Measurements from ENCODE around the gene GAS2L2. TPM values are rescaled to one million over a fixed set of nuclear protein-coding genes. Genes with fewer than 3 reads are reported as not detected.
A peak's percentile ranks its signal among the peaks of the same experiment; 100 is the strongest.

GAS2L2 gene
- total RNA-seq, 1 donor from 2014 or later = not detected

DNA sequence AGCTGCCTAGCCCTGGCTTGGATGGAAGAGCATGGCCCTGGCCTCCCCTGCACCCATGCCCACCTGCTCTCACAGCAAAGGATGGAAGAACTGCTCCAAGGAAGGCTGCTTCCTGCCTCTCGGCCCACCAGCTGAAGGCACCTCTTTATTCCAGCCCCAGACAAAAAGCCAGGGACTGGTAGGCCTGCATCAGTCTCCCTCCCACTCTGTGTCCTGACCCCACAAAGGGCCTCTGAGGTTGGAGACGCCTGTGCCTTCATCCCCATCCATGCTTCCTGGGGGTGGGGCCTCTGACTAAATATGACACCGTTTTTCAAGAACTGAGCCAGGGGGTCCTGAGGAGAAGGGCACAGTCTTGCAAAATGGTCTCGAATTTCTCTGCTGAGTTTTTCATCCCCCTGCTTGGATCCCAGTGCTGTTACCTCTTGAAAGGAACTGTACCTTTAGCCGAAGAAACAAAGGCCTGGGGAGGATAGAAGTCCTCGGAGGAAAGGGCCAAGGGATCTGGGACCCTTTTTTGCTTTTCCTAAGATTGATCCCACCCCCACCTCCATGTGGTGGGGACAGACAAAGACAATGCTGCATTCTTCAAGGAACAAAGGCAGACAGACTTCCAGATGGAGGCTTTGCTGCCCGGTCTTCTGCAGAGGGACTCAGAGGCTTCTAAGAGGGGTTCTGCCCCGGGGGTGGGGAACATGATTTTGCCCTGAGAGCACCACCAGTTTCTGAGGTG lies 12.9 kb upstream of the GAS2L2 start:
- H3K4me3 ChIP-seq (ENCODE audit: low read depth, low read length) = no peak overlapping the region
- no peak for DNase-seq (ENCODE audit: low read depth)
- TF ChIP-seq, protein P1, sequence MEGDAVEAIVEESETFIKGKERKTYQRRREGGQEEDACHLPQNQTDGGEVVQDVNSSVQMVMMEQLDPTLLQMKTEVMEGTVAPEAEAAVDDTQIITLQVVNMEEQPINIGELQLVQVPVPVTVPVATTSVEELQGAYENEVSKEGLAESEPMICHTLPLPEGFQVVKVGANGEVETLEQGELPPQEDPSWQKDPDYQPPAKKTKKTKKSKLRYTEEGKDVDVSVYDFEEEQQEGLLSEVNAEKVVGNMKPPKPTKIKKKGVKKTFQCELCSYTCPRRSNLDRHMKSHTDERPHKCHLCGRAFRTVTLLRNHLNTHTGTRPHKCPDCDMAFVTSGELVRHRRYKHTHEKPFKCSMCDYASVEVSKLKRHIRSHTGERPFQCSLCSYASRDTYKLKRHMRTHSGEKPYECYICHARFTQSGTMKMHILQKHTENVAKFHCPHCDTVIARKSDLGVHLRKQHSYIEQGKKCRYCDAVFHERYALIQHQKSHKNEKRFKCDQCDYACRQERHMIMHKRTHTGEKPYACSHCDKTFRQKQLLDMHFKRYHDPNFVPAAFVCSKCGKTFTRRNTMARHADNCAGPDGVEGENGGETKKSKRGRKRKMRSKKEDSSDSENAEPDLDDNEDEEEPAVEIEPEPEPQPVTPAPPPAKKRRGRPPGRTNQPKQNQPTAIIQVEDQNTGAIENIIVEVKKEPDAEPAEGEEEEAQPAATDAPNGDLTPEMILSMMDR (conservative IDR thresholded peaks at IDR 0.05; ENCODE audit: low read depth, low read length) = no peak

DNA sequence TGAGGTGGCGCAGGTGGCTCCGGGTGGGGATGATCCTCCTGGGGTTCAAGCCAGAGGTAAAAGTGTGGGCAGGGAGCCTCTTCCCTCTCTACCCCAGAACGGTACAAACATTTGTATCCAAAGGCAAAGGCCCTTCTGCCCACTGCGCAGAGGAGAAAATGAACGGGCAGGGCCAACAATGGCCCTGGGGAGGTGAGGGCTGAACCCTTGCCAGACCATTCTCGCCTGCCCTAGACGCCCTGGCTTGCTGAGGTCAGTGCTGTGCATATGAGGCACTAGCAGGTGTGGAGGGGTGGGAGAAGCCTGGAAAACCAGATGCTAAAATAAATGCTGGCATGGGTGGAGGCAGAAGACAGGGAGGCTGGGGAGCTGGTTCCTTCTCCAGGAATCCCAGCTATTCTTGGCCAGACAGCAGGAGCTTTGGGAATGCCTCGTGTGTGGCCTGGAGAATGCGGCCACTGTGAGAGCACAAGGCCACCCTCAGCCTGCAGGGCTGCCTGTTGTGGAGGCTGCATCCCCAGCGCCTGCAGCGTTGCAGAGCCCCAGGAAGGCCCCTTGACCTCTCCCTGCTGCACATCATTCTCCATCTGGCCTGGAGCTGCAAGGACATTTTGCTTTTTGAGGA lies 12.2 kb upstream of the GAS2L2 start:
- DNase-seq (ENCODE audit: low read depth) = no peak
- TF ChIP-seq, protein P1 (conservative IDR thresholded peaks at IDR 0.05; ENCODE audit: low read depth, low read length) = no peak
- no peak overlapping the region for H3K4me3 ChIP-seq (ENCODE audit: low read depth, low read length)

DNA sequence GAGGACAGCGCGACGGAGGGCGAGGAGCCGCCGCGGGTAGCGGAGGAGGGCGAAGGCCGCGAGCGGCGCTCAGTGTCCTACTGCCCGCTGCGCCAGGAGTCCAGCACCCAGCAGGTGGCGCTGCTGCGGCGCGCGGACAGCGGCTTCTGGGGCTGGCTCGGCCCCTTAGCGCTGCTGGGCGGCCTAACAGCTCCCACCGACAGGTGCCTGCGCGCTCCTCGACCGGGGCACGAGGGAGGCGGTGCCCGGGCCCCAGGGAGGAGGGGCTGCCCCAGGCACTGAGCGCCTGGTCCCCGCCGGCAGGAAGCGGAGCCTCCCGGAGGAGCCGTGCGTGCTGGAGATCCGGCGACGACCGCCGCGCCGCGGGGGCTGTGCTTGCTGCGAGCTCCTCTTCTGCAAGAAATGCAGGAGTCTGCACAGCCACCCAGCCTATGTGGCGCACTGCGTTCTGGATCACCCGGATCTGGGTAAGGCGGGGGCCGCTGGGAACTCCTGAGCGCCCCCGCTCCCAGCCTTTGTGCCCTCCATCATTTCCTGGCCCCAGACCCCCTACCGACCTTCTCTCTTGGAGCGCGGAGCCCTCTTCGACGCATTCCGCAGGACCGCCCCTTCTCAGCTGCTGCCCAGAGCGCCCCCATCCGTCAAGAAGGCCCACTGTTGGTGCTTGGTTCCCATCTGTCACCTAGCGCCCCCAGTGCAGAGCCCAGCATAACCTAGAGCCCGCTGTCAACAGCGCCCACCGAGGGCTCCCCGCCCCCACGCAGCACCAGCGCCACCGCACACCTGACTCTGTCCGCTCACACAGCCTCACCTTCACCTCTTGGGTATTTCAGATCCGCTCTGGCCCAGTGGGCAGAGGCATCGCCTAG lies 11.3 kb upstream of the GAS2L2 start:
- DNase-seq (ENCODE audit: low read depth) = no peak
- TF ChIP-seq, protein P1 (conservative IDR thresholded peaks at IDR 0.05; ENCODE audit: low read depth, low read length) = peak; percentile 75
- H3K4me3 ChIP-seq (ENCODE audit: low read depth, low read length) = peak overlapping the region; percentile 65

DNA sequence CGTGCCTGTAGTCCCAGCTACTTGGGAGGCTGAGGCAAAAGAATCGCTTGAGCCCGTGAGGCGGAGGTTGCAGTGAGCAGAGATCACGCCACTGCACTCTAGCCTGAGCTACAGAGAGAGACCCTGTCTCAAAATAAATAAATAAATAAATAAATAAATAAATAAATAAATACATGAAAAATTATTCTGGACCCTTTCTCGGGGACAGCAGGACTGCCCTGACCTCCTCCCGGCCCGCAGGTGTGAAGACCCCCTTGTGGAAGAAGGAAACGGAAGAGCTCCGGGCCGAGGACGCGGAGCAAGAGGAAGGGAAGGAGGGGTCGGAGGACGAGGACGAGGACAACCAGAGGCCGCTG lies 10.7 kb upstream of the GAS2L2 start:
- peak overlapping the region; percentile 65 for H3K4me3 ChIP-seq (ENCODE audit: low read depth, low read length)
- TF ChIP-seq, protein P1 (conservative IDR thresholded peaks at IDR 0.05; ENCODE audit: low read depth, low read length) = no peak
- no peak for DNase-seq (ENCODE audit: low read depth)

DNA sequence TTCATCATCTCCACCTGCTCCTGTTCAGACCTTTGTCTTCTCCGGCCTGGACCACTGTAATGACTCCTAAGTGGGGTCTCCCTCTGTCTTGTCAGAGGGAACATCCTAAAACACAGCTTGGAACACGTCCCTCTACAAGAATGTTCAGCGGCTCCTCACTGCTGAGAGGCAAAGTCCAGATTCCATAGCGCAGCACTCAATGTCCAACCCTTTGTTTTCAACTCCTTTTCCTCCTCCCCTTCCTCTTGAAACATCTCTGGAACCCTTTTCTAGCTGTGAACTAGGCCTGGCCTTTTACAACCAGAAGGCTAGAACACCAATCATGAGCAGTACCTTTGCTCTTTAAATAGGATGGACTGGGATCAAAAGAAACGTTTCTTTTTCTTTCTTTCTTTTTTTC lies 8.6 kb upstream of the GAS2L2 start:
- H3K4me3 ChIP-seq (ENCODE audit: low read depth, low read length) = no peak overlapping the region
- TF ChIP-seq, protein P1 (conservative IDR thresholded peaks at IDR 0.05; ENCODE audit: low read depth, low read length) = no peak
- no peak for DNase-seq (ENCODE audit: low read depth)

DNA sequence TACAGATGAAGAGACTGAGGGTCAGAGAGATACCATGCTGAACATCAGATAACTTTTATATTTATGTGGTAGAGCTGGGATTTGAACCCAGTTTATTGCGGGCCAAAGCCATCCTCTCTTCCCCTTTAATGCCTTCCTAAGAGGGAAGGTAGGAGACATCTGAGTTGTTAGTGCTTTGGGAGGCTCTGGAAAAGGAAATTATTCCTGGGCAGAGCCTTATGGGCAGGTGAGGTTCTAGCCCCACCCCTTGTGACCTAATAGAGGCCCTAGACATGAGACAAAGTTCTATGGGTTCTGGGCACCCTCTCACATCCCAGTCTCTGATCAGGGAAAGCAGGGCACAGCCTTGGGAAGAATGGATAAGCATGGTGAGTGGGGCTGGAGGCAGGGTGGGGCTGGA lies 7.5 kb upstream of the GAS2L2 start, which contains the start of gene C17orf50:
TSS of gene C17orf50 (plus strand) at position 301 of the 400 bp plus-strand sequence. CDS start at position 356, 55 bp downstream.
- no peak within 1 kb of the TSS for H3K4me3 ChIP-seq (ENCODE audit: low read depth, low read length)
- TF ChIP-seq, protein P1 (conservative IDR thresholded peaks at IDR 0.05; ENCODE audit: low read depth, low read length) = no peak
- DNase-seq (ENCODE audit: low read depth) = no peak

Measured in epithelial cell of proximal tubule (primary cell).